Measurements from ENCODE around the gene SCGB3A1.

DNA sequence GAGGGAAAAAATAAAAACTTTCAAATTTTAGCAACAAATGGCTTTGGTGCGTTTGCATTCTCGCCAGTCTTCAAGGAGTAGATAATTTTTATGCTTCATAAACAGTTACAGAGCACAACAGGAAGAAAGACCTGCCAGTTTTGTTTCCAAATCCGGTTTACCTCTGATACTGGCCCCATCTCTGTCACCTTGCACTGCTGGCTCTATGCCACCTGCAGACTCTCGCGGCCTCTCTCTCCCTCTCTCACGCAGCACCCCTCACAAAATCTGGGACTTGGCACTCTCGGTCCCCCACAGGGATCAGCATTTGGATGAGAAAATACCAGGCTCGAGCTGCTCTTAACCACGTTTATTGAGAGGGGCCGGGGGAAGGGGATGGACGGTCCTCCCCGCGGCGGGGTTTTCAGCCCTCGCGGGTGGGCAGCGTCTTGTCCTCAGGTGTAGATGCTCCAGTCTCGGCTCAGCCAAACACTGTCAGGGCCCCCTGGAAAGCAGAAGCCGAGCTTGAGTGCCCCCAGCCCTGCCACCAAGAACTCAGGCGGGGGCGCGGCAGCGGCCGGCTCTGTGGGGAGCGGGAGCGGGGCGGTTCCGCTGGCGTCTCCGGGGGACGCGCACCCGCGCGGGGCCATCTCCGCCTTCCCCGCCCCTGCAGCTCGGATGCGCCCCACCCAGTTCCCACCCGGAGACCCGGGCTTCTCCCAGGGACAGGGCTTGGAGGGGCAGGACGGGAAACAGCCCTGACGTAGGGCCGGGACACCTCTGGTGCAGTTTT, 1.3 kb downstream of the SCGB3A1 start:
- TF ChIP-seq, protein P1, sequence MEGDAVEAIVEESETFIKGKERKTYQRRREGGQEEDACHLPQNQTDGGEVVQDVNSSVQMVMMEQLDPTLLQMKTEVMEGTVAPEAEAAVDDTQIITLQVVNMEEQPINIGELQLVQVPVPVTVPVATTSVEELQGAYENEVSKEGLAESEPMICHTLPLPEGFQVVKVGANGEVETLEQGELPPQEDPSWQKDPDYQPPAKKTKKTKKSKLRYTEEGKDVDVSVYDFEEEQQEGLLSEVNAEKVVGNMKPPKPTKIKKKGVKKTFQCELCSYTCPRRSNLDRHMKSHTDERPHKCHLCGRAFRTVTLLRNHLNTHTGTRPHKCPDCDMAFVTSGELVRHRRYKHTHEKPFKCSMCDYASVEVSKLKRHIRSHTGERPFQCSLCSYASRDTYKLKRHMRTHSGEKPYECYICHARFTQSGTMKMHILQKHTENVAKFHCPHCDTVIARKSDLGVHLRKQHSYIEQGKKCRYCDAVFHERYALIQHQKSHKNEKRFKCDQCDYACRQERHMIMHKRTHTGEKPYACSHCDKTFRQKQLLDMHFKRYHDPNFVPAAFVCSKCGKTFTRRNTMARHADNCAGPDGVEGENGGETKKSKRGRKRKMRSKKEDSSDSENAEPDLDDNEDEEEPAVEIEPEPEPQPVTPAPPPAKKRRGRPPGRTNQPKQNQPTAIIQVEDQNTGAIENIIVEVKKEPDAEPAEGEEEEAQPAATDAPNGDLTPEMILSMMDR (IDR thresholded peaks at IDR 0.05), result no peak
- TF ChIP-seq EZH2 (IDR thresholded peaks at IDR 0.05; ENCODE audit: borderline replicate concordance, insufficient read depth, low read depth, low read length, poor library complexity, severe bottlenecking), result no peak

All from B cell (primary cell).